HG03469 (cell line): ENCODE results near the gene TNF.

Experiments
- ATAC-seq: cut with Tn5 transposase; IDR thresholded peaks from one replicate; pipeline ENCODE4 v1.9.1; 2021; ENCODE audit warnings: mild to moderate bottlenecking, moderate library complexity, moderate number of reproducible peaks; ENCODE audit not compliant: unreplicated experiment

The TNF gene

DNA sequence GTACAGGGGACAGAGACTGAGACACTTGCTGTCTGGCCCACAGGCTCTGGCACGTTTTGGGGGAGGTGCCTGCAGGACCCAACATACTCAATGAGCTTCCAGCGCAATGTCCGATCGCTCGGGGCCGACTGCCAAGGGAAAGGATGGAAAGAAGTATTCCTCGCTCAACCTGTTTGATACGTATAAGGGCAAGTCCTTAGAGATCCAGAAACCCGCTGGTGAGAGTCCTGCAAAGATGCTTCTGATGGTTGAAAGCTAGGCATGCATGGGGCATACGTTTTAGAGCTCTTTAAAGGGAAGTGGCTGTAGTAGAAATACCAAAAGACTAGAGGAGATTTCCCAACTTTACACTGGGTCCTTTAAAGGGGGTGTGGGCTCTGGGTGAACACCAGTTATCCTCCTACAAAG is 47.3 kb downstream of the TNF start:
- no peak for ATAC-seq

DNA sequence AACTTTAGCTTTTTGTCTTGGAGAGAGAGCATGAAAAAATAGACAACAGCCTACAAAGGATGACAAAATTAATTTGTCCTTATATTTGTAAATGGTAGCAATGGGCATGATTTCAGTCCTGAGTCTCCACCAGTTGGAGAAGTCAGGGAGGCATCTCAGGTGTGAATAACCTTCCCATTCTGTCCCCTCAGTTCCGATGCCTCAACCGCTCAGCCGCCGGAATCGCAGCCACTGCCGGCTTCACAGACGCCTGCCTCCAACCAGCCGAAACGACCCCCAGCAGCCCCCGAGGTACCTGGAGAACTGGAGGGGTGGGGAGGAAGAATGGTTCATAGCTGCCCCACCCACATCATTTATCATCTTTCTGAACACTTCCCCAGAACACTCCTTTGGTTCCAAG is 48.7 kb downstream of the TNF start:
- no peak for ATAC-seq

DNA sequence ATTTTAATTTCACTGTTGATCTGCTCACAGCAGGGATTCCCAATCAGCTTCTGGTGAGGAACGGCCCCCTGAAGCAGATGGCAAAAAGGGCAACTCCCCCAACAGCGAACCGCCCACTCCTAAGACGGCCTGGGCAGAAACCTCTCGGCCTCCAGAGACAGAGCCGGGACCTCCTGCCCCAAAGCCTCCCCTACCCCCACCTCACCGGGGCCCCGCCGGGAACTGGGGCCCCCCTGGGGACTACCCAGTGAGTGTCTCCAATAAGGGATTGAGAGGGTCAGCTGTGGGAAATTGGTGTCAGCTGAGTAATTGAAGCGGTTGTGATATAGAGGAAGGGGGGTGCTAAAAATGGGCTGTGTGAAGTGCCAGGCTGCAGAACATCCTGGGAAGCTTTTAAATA is 51.6 kb downstream of the TNF start:
- no peak for ATAC-seq

DNA sequence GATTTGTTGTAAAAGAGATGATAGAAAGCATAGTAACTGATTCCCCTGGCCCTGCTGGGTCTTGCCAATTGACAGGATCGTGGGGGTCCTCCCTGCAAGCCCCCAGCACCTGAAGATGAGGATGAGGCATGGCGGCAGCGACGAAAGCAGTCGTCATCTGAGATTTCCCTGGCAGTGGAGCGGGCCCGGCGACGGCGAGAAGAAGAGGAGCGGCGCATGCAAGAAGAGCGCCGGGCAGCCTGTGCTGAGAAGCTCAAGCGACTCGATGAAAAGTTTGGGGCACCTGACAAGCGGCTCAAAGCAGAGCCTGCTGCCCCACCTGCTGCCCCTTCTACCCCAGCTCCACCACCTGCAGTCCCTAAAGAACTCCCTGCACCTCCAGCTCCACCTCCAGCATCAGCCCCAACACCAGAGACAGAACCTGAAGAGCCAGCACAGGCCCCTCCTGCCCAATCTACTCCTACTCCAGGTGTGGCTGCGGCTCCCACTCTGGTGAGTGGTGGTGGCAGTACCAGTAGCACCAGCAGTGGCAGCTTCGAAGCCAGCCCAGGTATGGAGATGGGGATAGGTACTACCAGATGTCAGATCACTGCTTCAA is 52.4 kb downstream of the TNF start:
- ATAC-seq: no peak
